WERI-Rb-1 (cell line): ENCODE data around the gene YBX2.

ENCODE experiments used
- DNase-seq: peaks from one replicate; pipeline ENCODE4 v3.0.0-alpha.2; 2020
- H3K27ac ChIP-seq: fragments of 250-450 bp; sonication (Bioruptor Pico); 2 replicates; pipeline ENCODE4 v1.5.1; 2020; ENCODE audit warnings: mild to moderate bottlenecking, moderate library complexity
- H3K27me3 ChIP-seq: fragments of 250-450 bp; sonication (Bioruptor Pico); 2 replicates; pipeline ENCODE4 v1.5.1; 2021; ENCODE audit warnings: mild to moderate bottlenecking, low read depth, moderate library complexity; ENCODE audit not compliant: insufficient read depth, severe bottlenecking
- H3K36me3 ChIP-seq: fragments of 250-450 bp; sonication (Bioruptor Pico); 2 replicates; pipeline ENCODE4 v1.5.1; 2020; ENCODE audit warnings: mild to moderate bottlenecking, moderate library complexity
- H3K4me3 ChIP-seq: 2 replicates; pipeline ENCODE4 v1.5.1; 2011; ENCODE audit warnings: low read depth, mild to moderate bottlenecking, control low read depth, low read length
- H3K9me3 ChIP-seq: fragments of 250-450 bp; sonication (Bioruptor Pico); 2 replicates; pipeline ENCODE4 v1.5.1; 2021; ENCODE audit warnings: mild to moderate bottlenecking, moderate library complexity; ENCODE audit not compliant: severe bottlenecking
- TF ChIP-seq, protein P1 (sequence below): IDR thresholded peaks from 2 replicates; pipeline ENCODE4 v1.5.1; 2011; ENCODE audit warnings: low read depth, mild to moderate bottlenecking, control low read depth, inconsistent platforms, low read length

Gene YBX2

DNA sequence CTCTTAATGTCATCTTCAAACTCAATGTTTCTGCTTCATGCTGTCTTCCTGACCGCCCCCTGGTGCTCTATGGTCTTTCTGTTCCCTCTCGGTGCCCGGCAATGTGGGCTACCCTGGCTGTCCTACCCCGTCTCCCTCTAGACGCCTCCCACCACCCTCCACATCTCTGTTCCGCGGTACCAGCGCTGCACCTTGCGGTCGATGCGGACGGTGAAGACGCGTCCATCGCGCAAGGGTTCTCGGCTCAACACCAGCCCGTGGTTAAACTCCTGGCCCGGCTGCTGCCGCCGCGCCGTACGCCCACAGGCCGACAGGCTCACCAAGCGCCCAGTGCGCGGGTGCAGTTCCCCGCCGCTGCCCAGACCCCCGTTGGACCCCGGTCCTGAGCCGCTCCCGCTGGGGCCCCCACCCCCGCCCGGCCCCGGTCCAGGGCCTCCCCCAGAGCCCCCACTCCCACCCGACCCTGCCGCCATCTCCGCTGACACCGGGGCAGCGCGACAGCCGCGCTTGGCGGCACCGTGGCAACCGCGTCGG is 34.5 kb upstream of the YBX2 start, which contains the start of gene NEURL4:
Gene NEURL4, minus strand, starts transcription at position 496 of the 534 bp plus-strand sequence. Its CDS starts 23 bp downstream, at position 473.
- peak within 1 kb of the TSS; percentile 69 for H3K4me3 ChIP-seq
- peaks cover 25% of the 10 kb centered on the region for H3K36me3 ChIP-seq
- TF ChIP-seq, protein P1, sequence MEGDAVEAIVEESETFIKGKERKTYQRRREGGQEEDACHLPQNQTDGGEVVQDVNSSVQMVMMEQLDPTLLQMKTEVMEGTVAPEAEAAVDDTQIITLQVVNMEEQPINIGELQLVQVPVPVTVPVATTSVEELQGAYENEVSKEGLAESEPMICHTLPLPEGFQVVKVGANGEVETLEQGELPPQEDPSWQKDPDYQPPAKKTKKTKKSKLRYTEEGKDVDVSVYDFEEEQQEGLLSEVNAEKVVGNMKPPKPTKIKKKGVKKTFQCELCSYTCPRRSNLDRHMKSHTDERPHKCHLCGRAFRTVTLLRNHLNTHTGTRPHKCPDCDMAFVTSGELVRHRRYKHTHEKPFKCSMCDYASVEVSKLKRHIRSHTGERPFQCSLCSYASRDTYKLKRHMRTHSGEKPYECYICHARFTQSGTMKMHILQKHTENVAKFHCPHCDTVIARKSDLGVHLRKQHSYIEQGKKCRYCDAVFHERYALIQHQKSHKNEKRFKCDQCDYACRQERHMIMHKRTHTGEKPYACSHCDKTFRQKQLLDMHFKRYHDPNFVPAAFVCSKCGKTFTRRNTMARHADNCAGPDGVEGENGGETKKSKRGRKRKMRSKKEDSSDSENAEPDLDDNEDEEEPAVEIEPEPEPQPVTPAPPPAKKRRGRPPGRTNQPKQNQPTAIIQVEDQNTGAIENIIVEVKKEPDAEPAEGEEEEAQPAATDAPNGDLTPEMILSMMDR, result no peak
- H3K27ac ChIP-seq, result peak within 1 kb of the TSS; percentile 80
- H3K9me3 ChIP-seq, result no peaks in the 10 kb centered on the region
- peak; percentile 40 for DNase-seq
- no peaks in the 10 kb centered on the region for H3K27me3 ChIP-seq

DNA sequence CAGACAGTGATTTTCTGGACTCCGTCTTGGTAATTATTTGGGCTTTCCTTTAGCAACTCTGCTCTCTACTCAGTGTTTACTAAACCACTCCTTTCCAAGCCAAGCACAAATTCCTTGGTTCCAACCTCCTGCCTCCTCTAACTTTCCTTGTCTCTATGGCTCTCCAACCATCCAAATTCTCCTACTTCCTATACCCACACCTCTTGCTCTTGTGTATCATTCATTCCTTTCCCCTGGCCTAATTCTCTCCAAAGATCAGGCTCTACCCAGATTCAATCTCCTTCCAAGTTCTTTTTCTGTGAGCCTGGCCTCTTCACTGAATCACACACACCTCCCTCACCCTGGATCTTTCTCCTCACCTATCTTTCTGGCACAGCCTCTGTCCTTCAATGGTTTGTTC is 33.6 kb upstream of the YBX2 start:
- Histone ChIP-seq H3K9me3 (no peaks in the 10 kb centered on the region), H3K27ac (no peak overlapping the region), H3K27me3 (no peaks in the 10 kb centered on the region), H3K4me3 (no peak overlapping the region), H3K36me3 (peaks cover 34% of the 10 kb centered on the region)
- TF ChIP-seq, protein P1, result no peak
- DNase-seq, result no peak

DNA sequence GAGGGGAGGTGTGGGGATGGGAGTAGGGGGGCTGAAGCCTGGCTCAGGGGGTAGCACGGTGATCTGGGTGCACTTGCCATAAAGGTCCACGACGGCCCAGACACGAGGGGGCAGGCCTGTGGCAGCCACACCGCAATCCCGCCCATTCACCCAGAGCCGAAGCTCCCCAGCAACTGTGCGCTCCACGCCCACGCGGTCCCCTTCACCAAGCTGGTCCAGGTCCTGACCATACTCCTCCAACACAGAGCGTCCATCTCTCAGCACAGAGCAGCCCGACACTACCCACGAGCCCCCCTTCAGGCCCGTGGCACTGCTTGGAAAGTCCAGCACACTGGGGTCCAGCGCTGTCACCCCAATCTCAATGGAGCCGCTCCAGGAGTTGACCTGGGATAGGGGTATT is 33.1 kb upstream of the YBX2 start:
- H3K36me3 ChIP-seq, result peaks cover 39% of the 10 kb centered on the region
- no peak overlapping the region for H3K27ac ChIP-seq
- H3K4me3 ChIP-seq, result no peak overlapping the region
- no peak for DNase-seq
- no peaks in the 10 kb centered on the region for H3K27me3 ChIP-seq
- TF ChIP-seq, protein P1, result no peak
- H3K9me3 ChIP-seq, result no peaks in the 10 kb centered on the region

DNA sequence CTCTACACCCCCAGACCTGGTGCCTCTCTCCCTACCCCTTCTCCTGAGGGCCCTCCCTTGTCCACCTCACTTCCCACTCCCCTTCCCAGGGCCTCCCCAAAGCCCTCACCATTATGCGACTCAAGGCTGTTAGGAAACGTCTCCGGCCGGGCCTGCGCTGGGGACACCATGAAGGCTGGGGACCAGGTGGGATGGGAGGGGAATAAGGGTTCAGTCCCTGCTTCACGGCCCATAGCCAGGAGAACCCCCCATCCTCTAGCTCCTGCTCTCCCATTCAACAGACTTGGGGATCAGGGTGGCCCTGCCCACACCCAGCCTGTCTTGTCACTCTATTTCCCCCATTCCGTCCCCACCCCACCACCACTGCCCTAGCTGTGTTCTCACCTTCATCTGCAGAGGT is 32.6 kb upstream of the YBX2 start:
- no peak overlapping the region for H3K4me3 ChIP-seq
- DNase-seq, result no peak
- H3K27ac ChIP-seq, result no peak overlapping the region
- H3K9me3 ChIP-seq, result no peaks in the 10 kb centered on the region
- H3K36me3 ChIP-seq, result peaks cover 43% of the 10 kb centered on the region
- TF ChIP-seq, protein P1, result no peak
- no peaks in the 10 kb centered on the region for H3K27me3 ChIP-seq

DNA sequence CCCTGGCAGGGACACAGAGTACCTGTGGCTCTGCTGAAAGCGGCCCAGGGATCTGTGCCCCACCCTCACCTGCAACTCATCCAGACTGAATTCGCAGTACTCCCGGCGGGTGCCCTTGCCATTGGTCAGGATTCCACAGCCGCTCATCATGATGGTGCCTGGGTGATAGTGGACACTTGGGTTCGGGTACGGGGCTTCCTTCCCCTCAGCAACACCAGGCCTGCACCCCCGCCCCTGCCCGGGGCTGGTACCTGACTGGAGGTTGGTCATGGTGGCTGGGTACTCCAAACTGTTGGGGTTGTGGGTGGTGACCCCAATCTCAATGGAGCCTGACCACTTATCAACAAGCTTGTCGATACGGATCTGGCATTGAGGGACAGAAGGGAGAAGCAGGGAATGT is 31.7 kb upstream of the YBX2 start:
- Histone ChIP-seq H3K27ac (no peak overlapping the region), H3K27me3 (no peaks in the 10 kb centered on the region), H3K36me3 (peaks cover 52% of the 10 kb centered on the region), H3K9me3 (no peaks in the 10 kb centered on the region), H3K4me3 (no peak overlapping the region)
- TF ChIP-seq, protein P1, result no peak
- no peak for DNase-seq

DNA sequence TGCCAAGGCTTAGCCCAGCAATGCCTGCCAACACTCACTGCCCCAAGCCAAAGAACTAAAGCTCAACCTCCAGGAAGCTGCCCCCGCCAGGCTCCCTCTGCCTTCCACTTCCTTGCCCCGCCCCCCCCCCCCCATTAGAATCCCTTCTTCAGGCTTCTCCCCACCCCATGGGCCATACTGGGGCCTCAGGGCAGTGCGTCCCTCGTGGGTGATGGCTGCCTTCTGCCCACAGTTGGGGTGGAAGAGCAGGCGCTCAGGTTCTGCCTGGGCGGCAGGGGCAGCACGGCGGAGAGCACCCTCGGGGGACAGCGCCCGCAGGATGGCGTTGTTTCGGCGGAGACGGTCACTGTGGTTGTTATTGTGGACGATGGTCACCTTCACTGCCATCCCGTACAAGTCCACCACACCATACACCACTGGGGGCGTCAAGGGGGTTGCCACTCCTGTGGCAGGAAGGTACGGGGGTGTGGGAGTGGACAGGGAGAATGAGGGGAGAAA is 30.6 kb upstream of the YBX2 start:
- Histone ChIP-seq H3K9me3 (no peaks in the 10 kb centered on the region), H3K27me3 (no peaks in the 10 kb centered on the region), H3K36me3 (peaks cover 63% of the 10 kb centered on the region), H3K27ac (no peak overlapping the region), H3K4me3 (no peak overlapping the region)
- no peak for DNase-seq
- TF ChIP-seq, protein P1, result no peak
